ENCODE results near the gene IL33. TPM values are rescaled to one million over a fixed set of nuclear protein-coding genes. Genes with fewer than 3 reads are reported as not detected.

The IL33 gene
- total and polyA plus RNA-seq, 2 donors (not counting 1 experiment from before 2014, with no cell fraction given) = not detected

DNA sequence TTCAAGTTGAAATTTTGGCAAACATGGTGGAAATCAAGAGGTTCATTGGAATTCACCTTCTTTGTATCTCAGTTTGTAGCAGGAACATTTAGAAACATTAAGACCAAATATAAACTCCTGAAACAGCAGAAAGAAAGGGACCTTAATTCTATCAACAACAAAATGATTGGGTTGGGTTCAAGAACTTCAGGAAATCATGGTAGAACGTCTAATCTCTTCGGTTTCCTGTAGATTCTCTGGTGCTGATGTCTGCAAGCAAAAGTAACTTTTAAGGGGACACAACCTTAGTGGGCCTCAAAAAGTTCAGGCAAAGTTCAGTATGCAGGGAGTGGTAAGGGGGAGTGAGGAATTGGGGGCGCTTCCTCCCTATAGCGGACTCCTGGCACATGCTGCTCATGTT lies 3.4 kb downstream of the IL33 start:
- H3K27me3 ChIP-seq (replicated peaks in 1 of 4; ENCODE audit: control extremely low read depth in 1 of 4, control insufficient read depth in 3 of 4, insufficient read depth in 4 of 4, low read length in 3 of 4) = peaks cover 0 to 6% (median 1%) of the 10 kb centered on the region in 4 experiments
- Mint-ChIP-seq H3K27ac (no peak overlapping the region), H3K4me1 (no peaks in the 10 kb centered on the region), H3K27me3 (peaks cover 29% of the 10 kb centered on the region), H3K9me3 (ENCODE audit: insufficient read depth) (no peaks in the 10 kb centered on the region), H3K4me3 (no peak overlapping the region)
- no peak for ATAC-seq (ENCODE audit: low read depth)
- no peaks in the 10 kb centered on the region for H4K20me1 ChIP-seq (ENCODE audit: control insufficient read depth, insufficient read depth, low read length, poor library complexity, severe bottlenecking)
- H3K79me2 ChIP-seq (ENCODE audit: control insufficient read depth, insufficient read depth, low read length) = no peaks in the 10 kb centered on the region
- no peaks in the 10 kb centered on the region for H3K36me3 ChIP-seq (replicated peaks in 1 of 2; ENCODE audit: control extremely low read depth in 1 of 2, control insufficient read depth in 1 of 2, extremely low read depth in 1 of 2, insufficient read depth in 2 of 2, low read length in 1 of 2)
- TF ChIP-seq CTCF (IDR thresholded peaks at IDR 0.05) (no peak), EZH2 (IDR thresholded peaks at IDR 0.05; ENCODE audit: borderline replicate concordance, insufficient read depth, low read depth, low read length, poor library complexity, severe bottlenecking) (no peak)
- no peak for DNase-seq
- H3K4me1 ChIP-seq (ENCODE audit: control insufficient read depth in 2 of 2, insufficient read depth in 2 of 2, low read length in 2 of 2) = no peaks in the 10 kb centered on the region
- no peak overlapping the region for H3K4me2 ChIP-seq (replicated peaks; ENCODE audit: low read depth, low read length, poor library complexity, severe bottlenecking)
- intact Hi-C loops (cut with micrococcal nuclease) = no loop called here
- peaks cover 0 to 1% (median 0%) of the 10 kb centered on the region in 3 donors for H3K9me3 ChIP-seq (ENCODE audit: control extremely low read depth in 1 of 3, control insufficient read depth in 2 of 3, insufficient read depth in 1 of 3, low read length in 2 of 3)
- H2AFZ ChIP-seq (ENCODE audit: insufficient read depth, low read depth, low read length, poor library complexity, severe bottlenecking) = no peak overlapping the region
- H3K4me3 ChIP-seq (ENCODE audit: control extremely low read depth in 1 of 5, extremely low read depth in 1 of 5, insufficient read depth in 1 of 5, low read depth in 2 of 5, low read length in 4 of 5) = no peak overlapping the region
- 89% methylated on average over 2 of the region's 4 CpGs for WGBS (ENCODE audit: insufficient coverage)
- CTCF ChIA-PET = no interaction called here
- no peak overlapping the region for H3K9ac ChIP-seq (ENCODE audit: low read length)
- H3K27ac ChIP-seq (ENCODE audit: low read length in 2 of 2) = no peak overlapping the region
- POLR2A ChIA-PET = no interaction called here

GRCh38 chr9:6219981-6220380 lies 4.4 kb downstream of the IL33 start:
- no peak for TF ChIP-seq EZH2 (IDR thresholded peaks at IDR 0.05; ENCODE audit: borderline replicate concordance, insufficient read depth, low read depth, low read length, poor library complexity, severe bottlenecking)
- TF ChIP-seq CTCF (IDR thresholded peaks at IDR 0.05) = no peak
- no peaks in the 10 kb centered on the region for H3K9me3 Mint-ChIP-seq (ENCODE audit: insufficient read depth)
- DNase-seq = no peak
- Histone ChIP-seq H3K9ac (ENCODE audit: low read length) (no peak overlapping the region), H3K9me3 (ENCODE audit: control extremely low read depth in 1 of 3, control insufficient read depth in 2 of 3, insufficient read depth in 1 of 3, low read length in 2 of 3) (peaks cover 0 to 1% (median 0%) of the 10 kb centered on the region in 3 donors), H3K4me3 (ENCODE audit: control extremely low read depth in 1 of 5, extremely low read depth in 1 of 5, insufficient read depth in 1 of 5, low read depth in 2 of 5, low read length in 4 of 5) (no peak overlapping the region), H3K4me1 (ENCODE audit: control insufficient read depth in 2 of 2, insufficient read depth in 2 of 2, low read length in 2 of 2) (no peaks in the 10 kb centered on the region), H3K27ac (ENCODE audit: low read length in 2 of 2) (no peak overlapping the region), H3K36me3 (replicated peaks in 1 of 2; ENCODE audit: control extremely low read depth in 1 of 2, control insufficient read depth in 1 of 2, extremely low read depth in 1 of 2, insufficient read depth in 2 of 2, low read length in 1 of 2) (no peaks in the 10 kb centered on the region), H3K4me2 (replicated peaks; ENCODE audit: low read depth, low read length, poor library complexity, severe bottlenecking) (no peak overlapping the region), H4K20me1 (ENCODE audit: control insufficient read depth, insufficient read depth, low read length, poor library complexity, severe bottlenecking) (no peaks in the 10 kb centered on the region), H3K79me2 (ENCODE audit: control insufficient read depth, insufficient read depth, low read length) (no peaks in the 10 kb centered on the region), H3K27me3 (replicated peaks in 1 of 4; ENCODE audit: control extremely low read depth in 1 of 4, control insufficient read depth in 3 of 4, insufficient read depth in 4 of 4, low read length in 3 of 4) (peaks cover 0 to 3% (median 1%) of the 10 kb centered on the region in 4 experiments), H2AFZ (ENCODE audit: insufficient read depth, low read depth, low read length, poor library complexity, severe bottlenecking) (no peak overlapping the region)
- no peak for ATAC-seq (ENCODE audit: low read depth)
- ChIA-PET CTCF (no interaction called here), POLR2A (no interaction called here)
- no peak overlapping the region for H3K4me3 Mint-ChIP-seq
- no peaks in the 10 kb centered on the region for H3K4me1 Mint-ChIP-seq
- no peak overlapping the region for H3K27ac Mint-ChIP-seq
- 100% methylated on average over 1 of the region's 2 CpGs for WGBS (ENCODE audit: insufficient coverage)
- intact Hi-C loops (cut with micrococcal nuclease) = no loop called here
- peaks cover 32% of the 10 kb centered on the region for H3K27me3 Mint-ChIP-seq

All from B cell (primary cell).